Measurements from ENCODE around the gene CCR5AS.

The CCR5AS gene

DNA sequence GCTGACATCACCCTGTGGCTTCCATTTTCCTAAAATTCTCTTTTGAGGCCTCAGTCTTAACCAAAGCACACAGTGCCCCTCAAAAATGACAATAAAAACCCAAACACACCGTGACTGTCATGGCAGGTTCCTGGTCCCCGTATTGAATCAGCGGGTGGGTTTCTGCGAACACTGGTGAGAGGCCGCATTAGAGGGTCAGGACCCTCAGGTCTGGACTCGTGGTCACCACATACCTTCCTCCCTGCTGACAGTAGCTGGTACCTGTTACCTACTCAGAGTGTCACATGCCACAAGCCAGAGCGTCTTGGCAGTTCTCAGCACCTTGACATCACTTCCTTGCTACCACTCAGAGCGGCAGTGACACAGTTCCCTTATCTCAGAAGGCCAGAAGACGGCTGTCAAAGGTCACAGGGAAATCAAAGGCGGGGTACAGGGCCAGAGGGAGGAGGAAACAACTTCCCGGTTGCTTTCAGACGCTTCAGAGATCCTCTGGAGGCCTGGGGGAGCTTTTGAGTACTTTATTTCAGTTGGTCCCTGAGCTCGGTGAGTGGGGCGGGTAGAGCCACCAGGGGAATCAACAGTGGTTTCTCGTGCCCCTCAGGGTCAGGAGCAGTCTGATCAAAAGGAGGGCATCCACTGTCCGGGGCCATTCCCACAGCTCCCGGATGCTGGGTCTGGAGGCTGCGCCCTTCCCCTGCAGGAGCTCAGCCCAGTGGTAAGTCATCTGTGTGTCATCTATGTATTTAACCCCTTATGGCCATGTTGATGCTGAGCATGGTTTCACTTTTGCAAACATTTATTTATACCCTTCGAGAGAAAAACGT lies at the start of gene CCR5AS, which contains the start of gene CCRL2:
TSS of gene CCR5AS (minus strand) at position 279 of the 824 bp plus-strand sequence.
TSS of gene CCRL2 (plus strand) at position 472 of the 824 bp plus-strand sequence. CDS start 821 bp downstream, outside the sequence.
- Histone ChIP-seq H4K20me1 (ENCODE audit: insufficient read depth) (no peaks in the 10 kb centered on the region), H3K9me2 (ENCODE audit: insufficient read depth, low read length) (no peaks in the 10 kb centered on the region), H3K4me3 (ENCODE audit: low read length) (no peak within 1 kb of the TSS), H3F3A (ENCODE audit: insufficient read depth, low read length, poor library complexity, severe bottlenecking) (no peaks in the 10 kb centered on the region), H3K9me3 (ENCODE audit: low read length) (no peaks in the 10 kb centered on the region), H3K36me3 (ENCODE audit: insufficient read depth, low read length) (no peaks in the 10 kb centered on the region), H3K9ac (ENCODE audit: low read length) (no peak within 1 kb of the TSS), H3K4me2 (ENCODE audit: low read length) (no peak within 1 kb of the TSS), H3K27me3 (ENCODE audit: insufficient read depth, low read depth, low read length) (no peaks in the 10 kb centered on the region), H3K27ac (ENCODE audit: low read length) (no peak within 1 kb of the TSS), H2AFZ (ENCODE audit: low read depth, low read length) (no peak within 1 kb of the TSS), H3K79me2 (replicated peaks; ENCODE audit: insufficient read depth, low read length) (no peaks in the 10 kb centered on the region)
- no peak for TF ChIP-seq TAF1 (IDR thresholded peaks at IDR 0.05; ENCODE audit: low read depth)
- TF ChIP-seq SMC3 (conservative IDR thresholded peaks at IDR 0.05; ENCODE audit: poor library complexity): no peak
- TF ChIP-seq EP300 (conservative IDR thresholded peaks at IDR 0.05; ENCODE audit: poor library complexity, severe bottlenecking): no peak
- no peak for TF ChIP-seq EZH2 (IDR thresholded peaks at IDR 0.05; ENCODE audit: borderline replicate concordance, insufficient read depth, low read length, poor library complexity, severe bottlenecking)
- TF ChIP-seq RAD21 (conservative IDR thresholded peaks at IDR 0.05): no peak
- TF ChIP-seq MXI1 (conservative IDR thresholded peaks at IDR 0.05; ENCODE audit: poor library complexity, severe bottlenecking): no peak

DNA sequence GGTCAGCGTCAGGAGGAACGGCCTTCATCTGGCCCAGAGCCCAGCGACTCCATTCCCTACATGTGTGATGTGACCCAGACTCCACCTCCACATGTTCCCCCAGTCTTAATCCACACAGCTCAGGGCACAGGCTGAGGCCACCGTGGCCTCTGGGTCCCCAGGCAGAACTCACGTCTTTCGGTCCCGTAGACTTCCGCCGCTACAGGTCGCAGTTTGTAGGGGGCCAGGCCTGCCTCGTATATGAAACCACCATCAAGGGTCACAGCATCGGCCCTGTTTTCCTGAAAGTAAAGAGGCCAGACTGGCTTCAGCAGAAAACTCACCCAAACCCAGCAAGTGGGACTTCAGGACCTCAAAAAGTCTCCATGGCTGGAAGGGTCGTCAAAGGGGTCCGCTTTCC lies 49.3 kb upstream of the CCR5AS start:
- H3K79me2 ChIP-seq (replicated peaks; ENCODE audit: insufficient read depth, low read length): no peaks in the 10 kb centered on the region
- no peaks in the 10 kb centered on the region for H3K27me3 ChIP-seq (ENCODE audit: insufficient read depth, low read depth, low read length)
- no peaks in the 10 kb centered on the region for H3F3A ChIP-seq (ENCODE audit: insufficient read depth, low read length, poor library complexity, severe bottlenecking)
- TF ChIP-seq EZH2 (IDR thresholded peaks at IDR 0.05; ENCODE audit: borderline replicate concordance, insufficient read depth, low read length, poor library complexity, severe bottlenecking): no peak
- no peak for TF ChIP-seq MXI1 (conservative IDR thresholded peaks at IDR 0.05; ENCODE audit: poor library complexity, severe bottlenecking)
- TF ChIP-seq, protein P1, sequence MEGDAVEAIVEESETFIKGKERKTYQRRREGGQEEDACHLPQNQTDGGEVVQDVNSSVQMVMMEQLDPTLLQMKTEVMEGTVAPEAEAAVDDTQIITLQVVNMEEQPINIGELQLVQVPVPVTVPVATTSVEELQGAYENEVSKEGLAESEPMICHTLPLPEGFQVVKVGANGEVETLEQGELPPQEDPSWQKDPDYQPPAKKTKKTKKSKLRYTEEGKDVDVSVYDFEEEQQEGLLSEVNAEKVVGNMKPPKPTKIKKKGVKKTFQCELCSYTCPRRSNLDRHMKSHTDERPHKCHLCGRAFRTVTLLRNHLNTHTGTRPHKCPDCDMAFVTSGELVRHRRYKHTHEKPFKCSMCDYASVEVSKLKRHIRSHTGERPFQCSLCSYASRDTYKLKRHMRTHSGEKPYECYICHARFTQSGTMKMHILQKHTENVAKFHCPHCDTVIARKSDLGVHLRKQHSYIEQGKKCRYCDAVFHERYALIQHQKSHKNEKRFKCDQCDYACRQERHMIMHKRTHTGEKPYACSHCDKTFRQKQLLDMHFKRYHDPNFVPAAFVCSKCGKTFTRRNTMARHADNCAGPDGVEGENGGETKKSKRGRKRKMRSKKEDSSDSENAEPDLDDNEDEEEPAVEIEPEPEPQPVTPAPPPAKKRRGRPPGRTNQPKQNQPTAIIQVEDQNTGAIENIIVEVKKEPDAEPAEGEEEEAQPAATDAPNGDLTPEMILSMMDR (IDR thresholded peaks at IDR 0.05; ENCODE audit: poor library complexity, severe bottlenecking): no peak
- TF ChIP-seq SMC3 (conservative IDR thresholded peaks at IDR 0.05; ENCODE audit: poor library complexity): no peak
- no peak for TF ChIP-seq TAF1 (IDR thresholded peaks at IDR 0.05; ENCODE audit: low read depth)
- TF ChIP-seq EP300 (conservative IDR thresholded peaks at IDR 0.05; ENCODE audit: poor library complexity, severe bottlenecking): no peak
- no peak for TF ChIP-seq REST (IDR thresholded peaks at IDR 0.05; ENCODE audit: borderline replicate concordance)
- TF ChIP-seq POLR2AphosphoS5 (IDR thresholded peaks at IDR 0.05): no peak
- no peak for TF ChIP-seq RAD21 (conservative IDR thresholded peaks at IDR 0.05)
- no peak overlapping the region for H3K27ac ChIP-seq (ENCODE audit: low read length)
- H3K36me3 ChIP-seq (ENCODE audit: insufficient read depth, low read length): no peaks in the 10 kb centered on the region
- H3K9me3 ChIP-seq (ENCODE audit: low read length): peaks cover 6% of the 10 kb centered on the region
- H3K9me2 ChIP-seq (ENCODE audit: insufficient read depth, low read length): no peaks in the 10 kb centered on the region
- no peak overlapping the region for H3K4me2 ChIP-seq (ENCODE audit: low read length)
- no peak overlapping the region for H3K4me3 ChIP-seq (ENCODE audit: low read length)
- H4K20me1 ChIP-seq (ENCODE audit: insufficient read depth): no peaks in the 10 kb centered on the region
- no peak overlapping the region for H3K9ac ChIP-seq (ENCODE audit: low read length)
- no peak overlapping the region for H2AFZ ChIP-seq (ENCODE audit: low read depth, low read length)
